HL-60 (cell line): ENCODE results near the gene TNIK.

ENCODE experiments used
- CTCF ChIP-seq: IDR thresholded peaks from one replicate; pipeline ENCODE4 v1.5.1; 2011; ENCODE audit warnings: low read length, control low read depth, inconsistent platforms; ENCODE audit not compliant: insufficient read depth
- POLR2AphosphoS5 ChIP-seq: IDR thresholded peaks from 2 replicates; pipeline ENCODE4 v1.6.1; 2012; ENCODE audit warnings: low read depth

- TF ChIP-seq POLR2AphosphoS5: no peak
- no peak for TF ChIP-seq CTCF
Observed at GRCh38 chr3:171190668-171191067, 269.5 kb downstream of the TNIK start.
